Measurements from ENCODE around the gene NMT2.

The NMT2 gene

DNA sequence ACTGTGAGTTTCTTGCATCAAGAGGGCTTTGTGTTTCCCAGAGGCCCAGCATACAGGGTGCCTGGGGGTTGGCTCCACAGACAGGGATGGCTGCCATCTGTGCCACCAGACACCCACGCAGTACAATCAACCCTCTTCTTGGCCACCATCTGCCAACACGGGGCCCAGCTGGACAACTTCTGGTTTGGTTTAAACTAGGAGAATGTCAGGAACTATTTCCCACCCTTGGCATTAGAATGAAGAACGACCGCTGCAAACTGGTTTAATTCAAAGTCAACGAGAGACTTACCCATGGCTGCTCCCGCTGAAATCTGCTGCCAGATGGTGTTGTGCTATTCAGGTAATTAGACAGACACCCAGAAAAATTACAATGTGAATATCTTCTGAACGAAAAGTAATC is 27.8 kb downstream of the NMT2 start:
- DNase-seq, result peak; percentile 85 to 90

DNA sequence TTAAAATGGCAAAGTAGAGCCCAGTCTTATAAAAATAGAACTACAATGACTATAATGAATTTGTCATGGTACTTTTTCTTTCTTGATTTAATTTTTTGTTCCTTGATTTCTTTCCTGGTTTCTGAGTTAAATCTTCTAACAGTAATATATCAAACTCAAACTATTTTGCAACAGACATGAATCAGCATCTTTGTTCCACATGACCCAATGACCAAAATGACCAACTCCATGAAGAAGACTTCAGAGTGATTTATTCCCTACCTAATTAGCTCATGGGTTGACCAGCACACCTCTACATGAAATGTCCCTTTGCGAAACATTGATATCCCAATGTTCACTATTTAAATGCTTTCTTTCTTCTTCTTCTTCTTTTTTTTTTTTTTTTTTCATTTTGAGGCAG is 30.9 kb downstream of the NMT2 start:
- DNase-seq, result no peak

DNA sequence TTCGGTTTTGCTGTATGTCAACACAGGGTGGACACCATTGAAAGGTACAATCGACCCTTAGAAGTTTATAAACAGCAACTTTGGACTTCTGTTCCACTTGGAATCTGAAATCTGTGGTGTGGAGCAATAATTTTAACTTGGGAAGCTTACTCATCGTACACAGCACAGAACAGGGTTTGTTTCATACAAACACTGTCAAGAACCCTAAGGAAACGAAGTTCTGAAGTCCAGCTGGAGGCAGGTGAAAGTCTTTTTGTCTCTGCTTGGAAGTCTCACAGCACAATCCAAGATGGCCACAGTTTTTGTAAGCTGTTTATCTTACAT is 31.5 kb downstream of the NMT2 start:
- no peak for DNase-seq

DNA sequence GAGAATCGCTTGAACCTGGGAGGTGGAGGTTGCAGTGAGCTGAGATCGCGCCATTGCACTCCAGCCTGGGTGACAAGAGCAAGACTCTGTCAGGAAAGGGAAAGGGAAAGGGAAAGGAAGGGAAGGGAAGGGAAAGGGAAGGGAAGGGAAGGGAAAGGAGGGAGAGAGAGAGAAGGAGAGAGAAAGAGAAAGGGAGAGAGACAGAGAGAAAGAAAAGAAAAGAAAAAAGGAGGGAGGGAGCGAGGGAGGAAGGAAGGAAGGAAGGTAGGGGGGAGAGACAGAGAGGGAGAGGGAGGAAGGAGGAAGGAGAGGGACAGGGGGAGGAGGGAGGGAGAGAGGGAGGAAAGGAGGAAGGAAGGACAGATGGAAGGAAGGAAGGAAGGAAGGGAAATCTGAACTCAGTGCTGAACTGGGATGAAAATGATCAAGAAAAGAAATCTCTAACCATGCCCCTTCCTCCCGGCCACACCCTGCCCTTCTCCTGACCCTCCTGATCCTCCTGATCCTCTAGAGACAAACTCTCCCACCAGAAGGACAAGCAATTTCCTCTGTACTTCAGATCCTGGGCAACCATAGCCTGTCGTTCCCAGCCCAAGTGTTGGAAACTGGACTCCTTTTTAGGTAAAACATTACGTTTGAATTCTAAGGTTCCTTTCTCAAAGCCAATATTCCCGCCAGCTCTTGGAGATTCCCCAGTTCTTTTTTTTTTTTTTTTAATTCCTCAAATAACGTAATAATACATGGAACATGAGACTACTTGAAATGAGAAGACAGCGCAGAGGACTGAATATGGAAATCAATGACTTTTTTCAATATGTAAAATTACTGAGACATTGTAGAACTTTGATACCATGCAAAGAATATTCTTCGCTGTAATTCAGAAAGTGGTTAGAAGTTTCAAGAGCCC is 32.1 kb downstream of the NMT2 start:
- no peak for DNase-seq

DNA sequence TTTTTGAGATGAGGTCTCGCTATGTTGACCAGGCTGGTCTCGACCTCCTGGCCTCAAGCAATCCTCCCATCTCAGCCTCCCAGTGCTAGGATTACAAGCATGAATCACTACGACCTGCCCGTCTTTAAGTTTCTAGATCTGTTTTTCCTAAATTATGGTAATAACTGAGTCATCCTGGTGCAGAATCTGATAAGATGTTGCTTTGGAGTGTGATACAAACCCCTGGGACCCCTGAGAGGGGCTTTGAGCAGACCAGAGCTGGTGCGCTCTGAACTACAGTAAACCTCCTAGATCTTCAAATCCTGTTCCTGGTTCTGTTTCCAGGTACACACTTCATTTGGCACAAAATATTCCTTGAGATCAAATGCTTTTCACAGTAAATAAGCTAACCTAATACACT is 37.2 kb downstream of the NMT2 start:
- no peak for DNase-seq

DNA sequence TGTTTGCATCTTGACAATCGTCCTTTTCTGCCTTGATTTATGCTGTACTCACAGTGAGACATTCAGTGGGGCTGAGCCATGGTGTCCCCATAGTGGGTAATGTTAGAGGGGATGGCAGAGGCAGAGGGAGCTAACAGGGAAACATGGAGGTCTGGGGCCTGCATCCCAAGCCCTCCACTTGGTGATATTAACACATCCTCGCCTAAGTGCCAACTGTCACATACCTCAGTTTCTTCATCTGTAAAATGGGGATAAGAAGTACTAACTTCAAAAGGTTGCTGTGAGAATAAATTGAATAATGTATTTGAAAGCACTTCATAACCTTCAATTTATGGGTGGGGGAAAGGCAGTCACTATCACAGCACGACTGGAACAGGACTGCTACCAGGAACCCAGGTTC is 43.6 kb downstream of the NMT2 start:
- no peak for DNase-seq

DNA sequence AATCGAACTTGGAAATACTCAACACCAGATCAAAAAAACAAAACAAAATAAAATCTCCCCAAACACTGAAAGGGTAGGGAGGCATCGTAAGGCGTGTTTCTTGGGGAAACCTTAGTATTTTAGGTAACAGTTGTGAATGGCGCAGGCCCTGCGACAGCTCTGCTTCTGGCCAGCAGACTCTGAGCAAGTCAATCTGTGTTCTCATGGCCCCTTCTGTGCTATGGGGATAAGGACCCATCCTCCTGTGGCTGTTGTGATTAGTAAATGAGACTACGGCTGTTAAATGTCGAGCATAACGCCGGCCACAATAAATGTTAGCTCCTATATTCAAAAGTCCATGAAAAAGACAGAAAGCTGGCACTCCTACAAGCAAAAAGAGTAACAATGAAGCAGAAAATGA is 44.3 kb downstream of the NMT2 start:
- no peak for DNase-seq

DNA sequence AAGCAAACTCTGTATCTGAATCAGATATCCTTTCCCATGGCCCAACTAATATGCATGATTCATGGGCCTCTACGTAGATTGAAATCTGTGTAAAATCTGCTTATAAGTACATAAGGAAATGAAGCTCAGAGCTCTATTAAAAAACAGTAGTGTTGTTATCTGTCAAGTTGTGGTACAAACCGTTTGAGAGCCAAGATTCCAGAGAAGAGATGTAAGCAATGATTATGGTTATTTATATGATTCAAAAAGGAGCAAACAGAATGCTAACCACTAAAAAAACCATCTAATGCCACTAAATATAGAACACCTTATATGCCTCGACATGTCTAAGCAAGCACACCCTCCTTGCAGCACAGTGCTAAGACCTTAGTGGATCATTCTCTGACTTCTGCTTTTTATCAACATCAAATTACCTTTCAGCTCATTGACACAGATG is 44.7 kb downstream of the NMT2 start:
- no peak for DNase-seq

DNA sequence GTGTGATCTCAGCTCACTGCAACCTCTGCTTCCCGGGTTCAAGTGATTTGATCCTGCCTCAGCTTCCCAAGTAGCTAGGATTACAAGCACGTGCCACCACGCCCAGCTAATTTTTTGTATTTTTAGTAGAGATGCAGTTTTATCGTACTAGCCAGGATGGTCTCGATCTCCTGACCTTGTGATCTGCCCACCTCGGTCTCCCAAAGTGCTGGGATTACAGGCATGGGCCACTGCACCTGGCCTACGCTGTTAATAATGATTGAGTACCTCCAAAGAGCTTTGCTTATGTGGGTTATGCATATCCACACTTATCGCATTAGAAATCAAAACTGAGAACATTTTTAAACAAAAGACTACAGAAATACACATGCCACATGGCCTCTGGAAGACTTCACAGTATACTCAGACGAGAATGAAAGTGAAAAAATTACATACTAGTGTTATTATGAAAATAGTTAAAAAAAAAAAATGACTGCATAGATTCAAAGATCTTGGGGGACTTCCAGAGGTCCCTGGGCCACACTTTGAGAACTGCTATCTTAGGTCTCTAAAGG is 45.9 kb downstream of the NMT2 start:
- no peak for DNase-seq

DNA sequence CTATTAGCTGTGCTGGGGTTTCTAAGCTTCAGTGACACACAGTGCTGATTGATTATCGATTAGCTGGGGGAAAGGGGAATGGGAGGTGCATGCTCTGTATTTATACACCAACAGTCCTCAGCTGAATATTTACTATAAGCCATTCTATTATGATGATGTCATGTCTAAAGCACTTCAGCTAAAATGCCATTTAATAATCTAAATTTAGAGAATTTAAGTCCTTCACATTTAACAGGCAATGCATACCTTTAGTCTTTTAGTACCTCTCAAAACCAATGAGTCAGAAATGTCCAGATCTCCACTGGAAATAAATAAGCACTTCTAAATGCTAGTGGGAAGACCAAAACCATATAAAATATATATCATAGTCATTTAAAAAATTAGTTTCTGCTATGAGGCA is 46.8 kb downstream of the NMT2 start:
- no peak for DNase-seq

DNA sequence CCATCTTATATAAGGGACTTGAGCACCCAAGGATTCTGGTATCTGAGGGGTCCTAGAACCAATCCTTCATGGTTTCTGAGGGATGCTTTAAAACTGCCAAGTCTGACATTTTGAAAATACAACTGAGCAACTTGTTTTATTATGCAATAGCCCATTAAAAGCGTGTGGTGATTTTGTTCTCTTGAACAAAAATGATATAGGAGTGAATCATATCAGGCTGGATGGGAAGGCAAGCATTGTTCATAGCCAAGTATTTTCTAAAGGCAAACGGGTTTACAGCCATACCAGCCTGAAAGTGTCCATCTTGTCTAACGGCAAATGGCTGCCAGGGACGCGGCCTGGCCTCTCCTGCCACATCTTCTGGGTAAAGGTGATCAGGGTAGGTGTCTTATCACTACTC is 48.0 kb downstream of the NMT2 start:
- DNase-seq, result no peak

DNA sequence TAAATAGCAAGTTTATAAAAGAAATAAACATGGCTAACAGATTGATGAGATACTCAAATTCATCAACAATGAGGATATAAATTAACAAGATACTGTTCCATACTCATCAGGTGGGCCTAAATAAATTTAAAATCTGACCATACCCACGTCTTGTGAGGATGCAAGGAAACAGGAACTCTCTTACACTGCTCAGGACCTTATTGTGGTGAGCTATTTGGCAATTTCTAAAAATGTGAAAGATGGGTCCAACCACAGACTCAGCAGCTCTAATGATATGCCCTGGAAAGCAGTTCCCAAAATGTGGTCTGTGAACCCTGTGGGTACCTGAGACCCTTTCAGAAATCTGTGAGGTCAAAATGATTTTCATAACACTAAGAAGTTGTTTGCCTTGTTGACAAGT is 49.9 kb downstream of the NMT2 start:
- DNase-seq, result no peak

DNA sequence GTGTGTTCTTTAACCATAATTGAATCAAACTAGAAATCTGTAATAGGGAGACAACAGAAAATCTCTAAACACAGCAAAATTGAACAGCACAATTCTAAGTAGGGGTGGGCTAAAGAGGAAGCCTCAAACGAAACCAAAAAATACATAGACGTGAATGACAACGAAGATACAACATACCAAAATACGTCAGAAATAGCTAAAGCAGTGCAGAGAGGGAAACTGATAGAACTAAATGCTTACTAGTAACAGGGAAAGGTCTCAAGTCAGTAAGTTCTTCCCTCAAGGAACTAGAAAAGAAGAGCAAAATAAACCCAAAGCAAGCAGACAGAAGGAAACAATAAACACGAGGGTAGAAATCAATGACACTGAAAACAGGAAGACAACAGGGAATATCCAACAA is 52.3 kb downstream of the NMT2 start:
- DNase-seq, result no peak

DNA sequence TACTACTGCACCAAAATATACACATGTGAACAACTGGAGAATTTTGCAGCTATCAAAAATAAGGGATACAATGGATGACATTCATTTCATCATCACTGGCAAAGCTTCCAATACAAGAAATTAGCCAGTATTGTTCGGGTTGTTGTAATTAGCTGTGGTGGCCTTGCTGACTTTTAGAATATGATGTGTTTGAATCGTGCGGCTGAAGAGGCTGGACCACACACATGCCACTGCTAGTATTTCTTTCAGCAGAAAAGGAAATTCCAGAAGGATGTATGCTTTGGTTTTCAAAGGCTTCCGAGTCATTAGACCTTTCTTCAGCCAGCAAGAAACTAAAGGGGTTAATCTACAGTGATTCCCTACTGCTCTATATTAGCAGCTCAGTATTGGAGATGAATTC is 54.7 kb downstream of the NMT2 start:
- no peak for DNase-seq

DNA sequence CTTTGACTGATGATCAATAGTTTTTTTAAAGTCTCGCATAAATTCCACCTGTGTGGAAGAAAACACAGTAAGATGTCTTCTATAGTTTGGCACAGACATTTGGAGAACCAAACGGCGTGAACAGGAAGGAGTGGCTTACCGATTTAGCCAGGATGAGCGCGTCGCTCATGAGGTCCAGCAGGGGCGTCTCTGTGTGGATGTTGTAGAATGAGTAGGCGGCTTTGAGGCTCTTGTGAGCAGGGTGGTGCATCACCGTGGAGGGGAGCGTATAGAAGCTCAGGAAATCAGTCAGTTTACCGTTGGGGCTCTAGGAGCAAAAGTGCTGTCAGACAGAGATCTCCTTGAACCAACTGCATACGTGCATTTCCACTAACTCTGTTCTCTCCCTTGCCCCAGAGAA is 55.8 kb downstream of the NMT2 start:
- DNase-seq, result no peak

DNA sequence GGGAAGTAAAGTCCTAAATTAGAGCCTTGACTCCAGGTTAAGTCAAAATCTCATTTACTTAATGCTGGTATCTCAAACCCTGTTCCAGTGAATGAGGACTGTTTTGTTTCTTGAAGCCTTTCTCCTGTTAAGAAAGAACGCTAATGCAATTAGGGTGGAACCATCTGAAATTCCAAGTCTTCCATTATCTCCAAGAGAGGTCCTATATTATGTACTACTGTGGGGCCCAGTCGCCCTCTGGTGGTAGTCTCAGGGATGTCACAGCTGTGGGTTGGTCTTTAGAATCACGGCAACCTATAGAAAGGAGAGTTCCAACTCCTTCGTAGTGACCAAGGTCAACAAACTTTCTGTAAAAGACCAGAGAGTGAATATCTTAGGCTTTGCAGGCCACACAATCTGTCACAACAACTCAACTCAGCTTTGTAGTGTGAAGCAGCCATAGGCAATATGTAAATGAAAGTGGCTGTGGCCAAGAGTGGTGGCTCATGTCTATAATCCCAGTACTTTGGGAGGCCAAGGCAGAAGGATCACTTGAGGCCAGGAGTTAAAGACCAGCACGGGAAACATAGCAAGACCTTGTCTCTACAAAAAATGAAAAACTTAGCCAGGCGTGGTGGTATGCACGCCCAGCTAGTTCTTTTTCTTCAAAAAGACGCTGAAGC is 62.0 kb downstream of the NMT2 start:
- peak; percentile 24 to 45 for DNase-seq

DNA sequence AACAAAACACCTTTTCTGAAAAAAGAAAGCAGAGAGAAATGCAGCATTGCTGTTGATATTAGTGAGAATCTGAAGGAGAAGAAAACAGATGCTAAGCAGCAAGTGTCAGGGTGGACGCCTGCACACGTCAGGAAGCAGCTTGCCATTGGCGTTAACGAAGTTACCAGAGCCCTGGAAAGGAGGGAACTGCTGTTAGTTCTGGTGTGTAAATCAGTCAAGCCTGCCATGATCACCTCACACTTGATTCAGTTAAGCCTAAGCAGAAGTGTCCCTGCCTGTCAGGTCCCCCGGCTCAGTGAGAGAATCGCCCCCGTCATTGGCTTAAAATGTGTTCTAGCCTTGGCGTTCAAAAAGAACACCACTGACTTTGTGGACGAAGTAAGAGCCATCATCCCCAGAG is 65.0 kb downstream of the NMT2 start:
- no peak for DNase-seq

DNA sequence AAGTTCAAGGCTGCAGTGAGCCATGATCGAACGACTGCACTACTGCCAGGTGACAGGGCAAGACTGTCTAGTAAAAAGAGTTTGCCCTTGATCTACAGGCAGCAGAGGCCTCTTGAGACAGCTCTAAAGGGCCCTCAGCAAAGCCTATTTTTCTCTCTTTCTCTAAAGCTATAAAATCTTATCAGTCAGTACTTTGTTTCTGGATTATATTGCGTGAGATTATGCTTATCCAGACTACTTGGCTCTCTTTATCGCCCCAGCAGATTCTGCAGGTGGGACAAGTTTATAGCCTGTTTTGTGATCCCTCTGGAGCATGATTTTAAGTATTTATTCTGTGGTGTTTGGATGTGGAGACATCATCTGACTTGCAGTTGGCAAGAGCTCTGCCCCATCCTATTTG is 68.6 kb downstream of the NMT2 start:
- no peak for DNase-seq

DNA sequence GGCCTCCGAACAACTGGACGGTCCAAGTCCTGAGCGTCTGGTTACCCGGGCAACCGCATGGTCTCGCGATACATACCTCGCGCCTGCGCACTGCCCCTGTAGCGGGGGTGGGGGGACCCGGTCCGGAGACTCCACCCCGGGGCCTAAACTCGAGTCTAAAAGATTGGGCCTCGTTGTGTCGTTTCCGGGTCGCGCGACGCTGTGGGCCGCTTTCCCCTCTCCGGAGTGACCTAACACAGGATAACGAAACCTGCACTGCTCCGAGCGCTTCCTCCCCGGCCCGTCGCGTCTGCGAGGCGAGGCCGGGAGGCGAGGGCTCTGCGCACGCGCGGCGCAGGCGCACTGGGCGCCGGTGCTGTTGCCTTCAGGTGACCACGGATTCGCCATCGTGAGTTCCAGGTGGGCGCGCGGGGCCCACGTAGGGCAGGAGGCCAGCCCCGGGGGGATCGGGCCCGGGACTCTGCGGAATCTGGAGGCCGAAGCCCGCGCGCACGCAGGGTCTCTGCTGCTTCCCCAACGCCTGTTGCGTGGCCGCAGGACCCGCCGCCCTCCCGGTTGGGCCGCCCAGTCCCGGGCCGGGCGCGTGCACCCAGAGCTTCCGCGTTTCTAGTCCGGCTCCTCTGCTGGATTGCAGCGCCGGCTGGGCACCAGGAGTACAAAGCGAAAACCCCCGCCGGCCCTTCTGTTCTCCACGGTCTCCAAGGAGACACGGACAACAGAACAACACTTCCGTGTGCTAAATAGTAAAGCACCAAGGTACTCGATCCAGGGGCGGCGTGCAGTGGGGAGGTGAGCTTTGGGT is 71.3 kb downstream of the NMT2 start, which contains the start of gene RPP38:
RPP38 (plus strand) TSS at position 345 of the 802 bp plus-strand sequence. CDS start 5,960 bp downstream, outside the sequence.
- DNase-seq, result peak; percentile 52 to 74

DNA sequence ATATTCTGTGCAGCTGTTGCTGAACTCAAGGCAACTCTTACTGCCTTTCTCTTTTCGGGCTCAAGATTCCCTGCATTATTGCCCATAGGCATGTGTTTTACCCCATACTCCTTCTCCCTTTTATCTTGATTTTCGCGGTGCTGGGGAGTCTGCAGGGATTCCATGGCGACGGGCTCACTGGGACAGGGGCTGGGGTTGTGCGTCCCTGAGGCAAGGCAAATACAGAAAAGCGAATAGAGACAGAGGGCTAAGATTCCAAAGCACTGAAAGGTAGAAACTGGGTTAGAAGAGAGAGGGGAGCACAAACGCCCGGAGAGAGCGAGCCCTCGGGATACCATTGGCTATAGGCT is 71.9 kb downstream of the NMT2 start:
- no peak for DNase-seq

DNA sequence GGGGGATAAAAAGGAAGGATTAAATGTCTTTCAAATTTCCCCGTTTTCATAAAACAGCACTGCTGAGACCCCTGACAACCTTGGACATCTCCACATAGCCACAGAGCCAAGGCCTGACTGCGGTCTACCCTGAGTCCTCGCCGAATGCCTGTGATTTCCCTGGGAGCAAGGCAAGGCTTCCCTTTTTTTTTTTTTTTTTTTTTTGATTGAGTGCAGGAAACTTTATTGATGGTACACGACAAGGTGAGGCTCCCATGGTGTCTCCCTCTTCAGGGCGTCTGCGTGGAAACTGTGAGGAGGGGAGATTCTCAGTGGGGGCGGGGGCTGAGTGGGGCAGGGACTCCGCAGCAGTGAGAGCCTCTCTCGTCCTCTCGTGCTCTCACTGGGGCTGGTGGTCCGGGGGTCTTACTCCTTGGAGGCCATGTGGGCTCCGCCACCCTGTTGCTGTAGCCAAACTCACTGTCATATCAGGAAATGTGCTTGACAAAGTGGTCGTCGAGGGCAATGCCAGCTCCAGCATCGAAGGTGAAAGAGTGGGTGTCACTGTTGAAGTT is 75.6 kb downstream of the NMT2 start:
- DNase-seq, result no peak

DNA sequence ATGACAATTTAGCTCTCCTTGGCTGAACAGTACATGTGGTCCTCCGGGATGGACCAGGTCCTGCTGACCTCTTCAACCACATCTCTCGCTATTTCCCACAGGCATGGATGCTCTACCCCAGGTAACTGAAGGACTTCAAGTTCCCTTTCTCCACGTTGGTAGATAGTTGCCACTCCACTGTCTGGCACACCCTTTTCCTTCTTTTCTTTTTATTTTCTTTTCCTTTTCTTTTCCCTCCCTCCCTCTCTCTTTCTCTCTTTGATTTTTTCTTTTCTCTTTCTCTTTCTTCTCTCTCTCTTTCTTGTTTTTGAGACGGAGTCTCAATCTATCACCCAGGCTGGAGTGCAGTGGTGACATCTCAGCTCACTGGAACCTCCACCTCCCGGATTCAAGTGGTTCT is 77.1 kb downstream of the NMT2 start:
- no peak for DNase-seq

Data from NCI-H524 (cell line).